H9 (cell line): ENCODE data around the gene SYNPO. TPM values are rescaled to one million over a fixed set of nuclear protein-coding genes. Genes with fewer than 3 reads are reported as not detected.

Experiments
- DNase-seq: peaks from one replicate; pipeline ENCODE4 v3.0.0-alpha.2; 2017
- H2AFZ ChIP-seq: one replicate; pipeline ENCODE4 v1.6.1; 2013; ENCODE audit warnings: mild to moderate bottlenecking, low read length, control low read depth, moderate library complexity
- H2AK5ac ChIP-seq: 2 replicates; pipeline ENCODE4 v1.6.1; 2013; ENCODE audit warnings: low read length, control low read depth, mixed read lengths; ENCODE audit not compliant: insufficient read length
- H2BK120ac ChIP-seq: one replicate; pipeline ENCODE4 v1.6.1; 2013; ENCODE audit warnings: low read depth, mild to moderate bottlenecking, low read length, control low read depth, inconsistent platforms; ENCODE audit not compliant: poor library complexity, severe bottlenecking
- H2BK12ac ChIP-seq: 2 replicates; pipeline ENCODE4 v1.6.1; 2013; ENCODE audit warnings: low read length, control low read depth, mixed read lengths, low read depth; ENCODE audit not compliant: insufficient read length
- H2BK15ac ChIP-seq: 2 replicates; pipeline ENCODE4 v1.6.1; 2013; ENCODE audit warnings: low read depth, low read length, control low read depth
- H2BK20ac ChIP-seq: one replicate; pipeline ENCODE4 v1.6.1; 2013; ENCODE audit warnings: low read depth, mild to moderate bottlenecking, low read length, control low read depth, inconsistent platforms; ENCODE audit not compliant: poor library complexity, severe bottlenecking
- H2BK5ac ChIP-seq: 2 replicates; pipeline ENCODE4 v1.6.1; 2013; ENCODE audit warnings: low read length, control low read depth, mixed read lengths; ENCODE audit not compliant: insufficient read length
- H3K14ac ChIP-seq: 2 replicates; pipeline ENCODE4 v1.6.1; 2013; ENCODE audit warnings: low read length, control low read depth; ENCODE audit not compliant: insufficient read depth
- H3K18ac ChIP-seq: 2 replicates; pipeline ENCODE4 v1.6.1; 2013; ENCODE audit warnings: low read depth, mild to moderate bottlenecking, mixed read lengths, low read length, control low read depth; ENCODE audit not compliant: insufficient read length
- H3K23ac ChIP-seq: 2 replicates; pipeline ENCODE4 v1.6.1; 2013; ENCODE audit warnings: low read length, control low read depth, mixed read lengths, low read depth; ENCODE audit not compliant: insufficient read length
- H3K23me2 ChIP-seq: 2 replicates; pipeline ENCODE4 v1.6.1; 2013; ENCODE audit warnings: low read depth, mild to moderate bottlenecking, mixed read lengths, low read length, control low read depth; ENCODE audit not compliant: insufficient read length, poor library complexity, severe bottlenecking
- H3K27ac ChIP-seq: 2 replicates; pipeline ENCODE4 v1.5.1; 2013; ENCODE audit warnings: low read length, control low read depth, mixed read lengths, low read depth; ENCODE audit not compliant: insufficient read length
- H3K27me3 ChIP-seq: 2 replicates; pipeline ENCODE4 v1.6.1; 2013; ENCODE audit warnings: low read length, control low read depth, inconsistent platforms; ENCODE audit not compliant: insufficient read depth
- H3K4ac ChIP-seq: 2 replicates; pipeline ENCODE4 v1.6.1; 2013; ENCODE audit warnings: low read depth, mild to moderate bottlenecking, control low read depth, inconsistent platforms, low read length, moderate library complexity
- H3K4me1 ChIP-seq: 2 replicates; pipeline ENCODE4 v1.6.1; 2013; ENCODE audit warnings: low read length, control low read depth, inconsistent platforms; ENCODE audit not compliant: insufficient read depth
- H3K4me2 ChIP-seq: 2 replicates; pipeline ENCODE4 v1.6.1; 2013; ENCODE audit warnings: low read length, control low read depth, mixed read lengths; ENCODE audit not compliant: insufficient read length, insufficient read depth
- H3K56ac ChIP-seq: 2 replicates; pipeline ENCODE4 v1.6.1; 2013; ENCODE audit warnings: low read depth, mild to moderate bottlenecking, mixed read lengths, low read length, control low read depth; ENCODE audit not compliant: insufficient read length
- H3K79me1 ChIP-seq: 2 replicates; pipeline ENCODE4 v1.6.1; 2013; ENCODE audit warnings: low read depth, mild to moderate bottlenecking, moderate library complexity, low read length, control low read depth, inconsistent platforms; ENCODE audit not compliant: insufficient read depth, poor library complexity, severe bottlenecking
- H3K79me2 ChIP-seq: 2 replicates; pipeline ENCODE4 v1.6.1; 2013; ENCODE audit warnings: low read length, control low read depth, inconsistent platforms; ENCODE audit not compliant: insufficient read depth
- H3K9ac ChIP-seq: 2 replicates; pipeline ENCODE4 v1.6.1; 2013; ENCODE audit warnings: low read length, control low read depth, mixed read lengths; ENCODE audit not compliant: insufficient read length; ENCODE audit errors: extremely low read depth
- H3K9me3 ChIP-seq: one replicate; pipeline ENCODE4 v1.6.1; 2013; ENCODE audit warnings: low read depth, low read length, inconsistent platforms; ENCODE audit not compliant: control insufficient read depth
- H3T11ph ChIP-seq: one replicate; pipeline ENCODE4 v1.6.1; 2013; ENCODE audit warnings: mild to moderate bottlenecking, low read length, control low read depth, inconsistent platforms
- H4K20me1 ChIP-seq: one replicate; pipeline ENCODE4 v1.6.1; 2013; ENCODE audit not compliant: control insufficient read depth, insufficient read length, insufficient read depth
- H4K5ac ChIP-seq: 2 replicates; pipeline ENCODE4 v1.6.1; 2013; ENCODE audit warnings: low read depth, mild to moderate bottlenecking, mixed read lengths, low read length, control low read depth; ENCODE audit not compliant: insufficient read length
- H4K8ac ChIP-seq: replicated peaks from 2 replicates; pipeline ENCODE4 v1.6.1; 2013; ENCODE audit warnings: low read length, control low read depth, mixed read lengths, low read depth; ENCODE audit not compliant: insufficient read length
- H4K91ac ChIP-seq: 2 replicates; pipeline ENCODE4 v1.6.1; 2013; ENCODE audit warnings: low read depth, mild to moderate bottlenecking, moderate library complexity, mixed read lengths, low read length, control low read depth; ENCODE audit not compliant: insufficient read length
- H3K27ac Mint-ChIP-seq, 3 experiments: 2 replicates in 2 of 3; 3 replicates in 1 of 3; pipeline ENCODE4 v1.8.0; 2020 to 2021; ENCODE audit warnings: mixed read lengths in 3 of 3, mild to moderate bottlenecking in 1 of 3, moderate library complexity in 1 of 3
- H3K27me3 Mint-ChIP-seq: 2 replicates; pipeline ENCODE4 v1.8.0; 2021; ENCODE audit warnings: low read depth, mild to moderate bottlenecking, moderate library complexity, mixed read lengths
- H3K36me3 Mint-ChIP-seq, 3 experiments: 2 replicates in 2 of 3; 3 replicates in 1 of 3; pipeline ENCODE4 v1.8.0; 2020 to 2021; ENCODE audit warnings: low read depth in 3 of 3, mixed read lengths in 3 of 3; ENCODE audit not compliant: insufficient read depth in 1 of 3
- H3K4me1 Mint-ChIP-seq, 2 experiments: 2 replicates each; pipeline ENCODE4 v1.8.0; 2020; ENCODE audit warnings: mixed read lengths in 2 of 2
- H3K4me3 Mint-ChIP-seq, 2 experiments: 2 replicates in 1 of 2; 3 replicates in 1 of 2; pipeline ENCODE4 v1.8.0; 2020 to 2021; ENCODE audit warnings: mild to moderate bottlenecking in 2 of 2, mixed read lengths in 2 of 2, moderate library complexity in 1 of 2
- H3K9me3 Mint-ChIP-seq, 2 experiments: 2 replicates in 1 of 2; 3 replicates in 1 of 2; pipeline ENCODE4 v1.8.0; 2020; ENCODE audit warnings: mild to moderate bottlenecking in 2 of 2, mixed read lengths in 2 of 2, moderate library complexity in 1 of 2
- WGBS: extraction: QIAGEN DNeasy Blood & Tissue Kit; methylation state at CpG from one replicate; pipeline ENCODE4 v1.1.7; 2013; ENCODE audit warnings: missing lambda C conversion rate, low lambda C conversion rate, mixed read lengths; ENCODE audit not compliant: insufficient read length; ENCODE audit errors: extremely low coverage; 5-methylcytosine and 5-hydroxymethylcytosine counted together
- total RNA-seq: library from RNA; stranded (reverse); gene quantifications from 2 replicates; pipeline ENCODE4 v1.2.1, GENCODE V29; 2021
- TF ChIP-seq, protein P1 (sequence below): fragments of 200-600 bp; sonication (generic); conservative IDR thresholded peaks from 3 replicates; pipeline ENCODE4 v1.8.0; 2021; ENCODE audit warnings: antibody characterized with exemption, mild to moderate bottlenecking

The SYNPO gene
- total RNA-seq, 1 experiment from 2014 or later, result 1.7 TPM

DNA sequence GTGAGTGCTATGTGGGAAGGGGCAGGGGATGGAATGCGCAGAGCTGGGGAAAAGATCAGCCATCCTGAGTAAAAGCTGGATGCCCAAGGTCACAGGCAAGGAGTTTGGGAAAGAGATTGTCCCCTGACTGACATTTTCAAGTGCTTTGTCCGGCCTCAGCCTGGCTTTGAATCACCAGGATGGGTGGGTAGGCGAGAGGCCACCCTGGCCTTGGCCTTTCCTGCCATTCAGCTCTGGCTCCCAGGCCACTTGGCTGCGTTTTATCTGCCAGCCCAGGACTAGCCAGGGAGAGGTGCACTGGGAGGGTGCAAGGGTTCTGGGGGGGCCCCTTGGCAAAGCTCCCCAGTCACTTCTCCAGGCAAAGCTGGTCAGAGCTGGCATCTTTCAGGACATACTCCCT is 37.4 kb upstream of the SYNPO start:
- H3K9me3 ChIP-seq, result no peaks in the 10 kb centered on the region
- no peaks in the 10 kb centered on the region for H3K9me3 Mint-ChIP-seq
- H3K79me2 ChIP-seq, result no peaks in the 10 kb centered on the region
- H3K4me2 ChIP-seq, result no peak overlapping the region
- H2BK12ac ChIP-seq, result no peak overlapping the region
- H3K23me2 ChIP-seq, result no peaks in the 10 kb centered on the region
- no peaks in the 10 kb centered on the region for H3K27me3 ChIP-seq
- no peak overlapping the region for H2BK15ac ChIP-seq
- H3K14ac ChIP-seq, result no peak overlapping the region
- no peak overlapping the region for H3K4ac ChIP-seq
- H4K8ac ChIP-seq, result no peak overlapping the region
- no peak overlapping the region for H3K9ac ChIP-seq
- H3K36me3 Mint-ChIP-seq, result no peaks in the 10 kb centered on the region
- H3K4me3 Mint-ChIP-seq, result no peak overlapping the region
- TF ChIP-seq, protein P1, sequence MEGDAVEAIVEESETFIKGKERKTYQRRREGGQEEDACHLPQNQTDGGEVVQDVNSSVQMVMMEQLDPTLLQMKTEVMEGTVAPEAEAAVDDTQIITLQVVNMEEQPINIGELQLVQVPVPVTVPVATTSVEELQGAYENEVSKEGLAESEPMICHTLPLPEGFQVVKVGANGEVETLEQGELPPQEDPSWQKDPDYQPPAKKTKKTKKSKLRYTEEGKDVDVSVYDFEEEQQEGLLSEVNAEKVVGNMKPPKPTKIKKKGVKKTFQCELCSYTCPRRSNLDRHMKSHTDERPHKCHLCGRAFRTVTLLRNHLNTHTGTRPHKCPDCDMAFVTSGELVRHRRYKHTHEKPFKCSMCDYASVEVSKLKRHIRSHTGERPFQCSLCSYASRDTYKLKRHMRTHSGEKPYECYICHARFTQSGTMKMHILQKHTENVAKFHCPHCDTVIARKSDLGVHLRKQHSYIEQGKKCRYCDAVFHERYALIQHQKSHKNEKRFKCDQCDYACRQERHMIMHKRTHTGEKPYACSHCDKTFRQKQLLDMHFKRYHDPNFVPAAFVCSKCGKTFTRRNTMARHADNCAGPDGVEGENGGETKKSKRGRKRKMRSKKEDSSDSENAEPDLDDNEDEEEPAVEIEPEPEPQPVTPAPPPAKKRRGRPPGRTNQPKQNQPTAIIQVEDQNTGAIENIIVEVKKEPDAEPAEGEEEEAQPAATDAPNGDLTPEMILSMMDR, result no peak
- no peak overlapping the region for H2AFZ ChIP-seq
- no peak overlapping the region for H4K91ac ChIP-seq
- no peak overlapping the region for H3T11ph ChIP-seq
- no peak overlapping the region for H3K18ac ChIP-seq
- no peak overlapping the region for H3K23ac ChIP-seq
- H3K4me1 ChIP-seq, result no peaks in the 10 kb centered on the region
- H2BK120ac ChIP-seq, result no peak overlapping the region
- H3K27ac Mint-ChIP-seq, result no peak overlapping the region; a peak in 1 of 7 replicates
- no peak overlapping the region for H3K56ac ChIP-seq
- peaks cover 4 to 17% of the 10 kb centered on the region in 2 experiments; a peak in 2 of 4 replicates for H3K4me1 Mint-ChIP-seq
- no peak overlapping the region for H3K27ac ChIP-seq
- WGBS, result no CpG with 5 or more reads among the region's 4 CpGs
- H3K27me3 Mint-ChIP-seq, result no peaks in the 10 kb centered on the region; the same call in 1 of the 2 replicates
- H2BK5ac ChIP-seq, result no peak overlapping the region
- no peak overlapping the region for H4K5ac ChIP-seq
- no peaks in the 10 kb centered on the region for H3K79me1 ChIP-seq
- no peak overlapping the region for H2AK5ac ChIP-seq
- no peak overlapping the region for H2BK20ac ChIP-seq
- H4K20me1 ChIP-seq, result no peaks in the 10 kb centered on the region
- no peak for DNase-seq
